DOHH2 (cell line): ENCODE data around the gene GTF3C1.

Source experiments
- CTCF ChIP-seq: fragments of 200-600 bp; sonication (generic); IDR thresholded peaks from one replicate; pipeline ENCODE4 v1.5.1; 2014; ENCODE audit warnings: antibody characterized with exemption, mild to moderate bottlenecking, low read depth, low read length; ENCODE audit not compliant: poor library complexity, severe bottlenecking
- EZH2phosphoT487 ChIP-seq: fragments of 200-600 bp; sonication (generic); IDR thresholded peaks from 2 replicates; pipeline ENCODE4 v1.6.1; 2017; ENCODE audit warnings: borderline replicate concordance, mild to moderate bottlenecking, antibody characterized with exemption, low read length, moderate library complexity, mixed read lengths

GRCh38 chr16:27486344-27486743 is 63.4 kb downstream of the GTF3C1 start:
- TF ChIP-seq CTCF: no peak
- no peak for TF ChIP-seq EZH2phosphoT487
